Upper lobe of left lung (tissue), 6 donors: Measurements from ENCODE around the gene RPL35A. TPM values are rescaled to one million over a fixed set of nuclear protein-coding genes. Genes with fewer than 3 reads are reported as not detected.
"Not testable (repeated sequence)": the region's sequence is repeated elsewhere in the genome, so short reads cannot be mapped to it uniquely, and the experiment has no call there.

ENCODE experiments used
- ATAC-seq, 2 donors: fragments of 200-7000 bp; cut with Tn5 transposase; one replicate each; pipeline ENCODE4 v1.9.1; 2022; ENCODE audit warnings: mild to moderate bottlenecking in 2 of 2, moderate library complexity in 2 of 2; ENCODE audit not compliant: low FRiP score in 2 of 2
- DNase-seq, 2 donors: peaks; one replicate each; pipeline ENCODE4 v3.0.0-alpha.2; 2019 to 2020
- H3K27ac ChIP-seq, 4 donors: fragments of 200-600 bp; sonication (generic); one replicate each; pipeline ENCODE4 v1.5.1; 2016 to 2019
- H3K27me3 ChIP-seq, 4 donors: fragments of 200-600 bp; sonication (generic); one replicate each; pipeline ENCODE4 v1.5.1; 2017 to 2019
- H3K36me3 ChIP-seq, 4 donors: fragments of 200-600 bp; sonication (generic); one replicate each; pipeline ENCODE4 v1.5.1; 2016 to 2019
- H3K4me1 ChIP-seq, 4 donors: fragments of 200-600 bp; sonication (generic); one replicate each; pipeline ENCODE4 v1.5.1; 2018 to 2019
- H3K4me3 ChIP-seq, 4 donors: fragments of 200-600 bp; sonication (generic); one replicate each; pipeline ENCODE4 v1.5.1; 2017 to 2019; ENCODE audit warnings: mild to moderate bottlenecking in 2 of 4, moderate library complexity in 1 of 4
- H3K9me3 ChIP-seq, 4 donors: fragments of 200-600 bp; sonication (generic); one replicate each; pipeline ENCODE4 v1.5.1; 2018 to 2019
- EP300 ChIP-seq, 4 donors: sonication (generic); formaldehyde crosslinking; IDR thresholded peaks; one replicate each; pipeline ENCODE4 v1.5.1; 2017; ENCODE audit warnings: antibody characterized with exemption in 4 of 4, control low read depth in 2 of 4
- POLR2A ChIP-seq, 4 donors: fragments of 450-650 bp; IDR thresholded peaks; one replicate each; pipeline ENCODE4 v1.5.1; 2016 to 2017; ENCODE audit warnings: antibody characterized with exemption in 4 of 4, mild to moderate bottlenecking in 2 of 4
- POLR2AphosphoS5 ChIP-seq, 2 donors: sonication (generic); formaldehyde crosslinking; IDR thresholded peaks; one replicate each; pipeline ENCODE4 v1.5.1; 2017; ENCODE audit warnings: antibody characterized with exemption in 2 of 2
- WGBS, 2 donors: methylation state at CpG; one replicate each; pipeline ENCODE4 v1.1.5; 2017 to 2018; 5-methylcytosine and 5-hydroxymethylcytosine counted together
- total RNA-seq, 6 donors: library from RNA; depleted of rRNA in 4 of 6; stranded (reverse); fragments of >200 nt in 4 of 6; gene quantifications; one replicate each; pipeline versions ENCODE4 v1.1.0 to v1.2.1, GENCODE V29; 2016 to 2021
- TF ChIP-seq, protein P1 (sequence below), 6 experiments: fragments of 450-650 bp in 4 of 6; fragments of 200-600 bp in 2 of 6; sonication (generic) in 2 of 6; IDR thresholded peaks; one replicate each; pipeline ENCODE4 v1.5.1; 2016 to 2019; ENCODE audit warnings: antibody characterized with exemption in 6 of 6
- donor health status: DM: no; HTN: no; CAD: no; lungs with moderate emphysema.
- donor health status: DM: no; HTN: yes; CAD: no; lungs with severe emphysema.

The RPL35A gene
- total RNA-seq, 6 donors from 2014 or later, result 80.7 to 771 (median 420) TPM

DNA sequence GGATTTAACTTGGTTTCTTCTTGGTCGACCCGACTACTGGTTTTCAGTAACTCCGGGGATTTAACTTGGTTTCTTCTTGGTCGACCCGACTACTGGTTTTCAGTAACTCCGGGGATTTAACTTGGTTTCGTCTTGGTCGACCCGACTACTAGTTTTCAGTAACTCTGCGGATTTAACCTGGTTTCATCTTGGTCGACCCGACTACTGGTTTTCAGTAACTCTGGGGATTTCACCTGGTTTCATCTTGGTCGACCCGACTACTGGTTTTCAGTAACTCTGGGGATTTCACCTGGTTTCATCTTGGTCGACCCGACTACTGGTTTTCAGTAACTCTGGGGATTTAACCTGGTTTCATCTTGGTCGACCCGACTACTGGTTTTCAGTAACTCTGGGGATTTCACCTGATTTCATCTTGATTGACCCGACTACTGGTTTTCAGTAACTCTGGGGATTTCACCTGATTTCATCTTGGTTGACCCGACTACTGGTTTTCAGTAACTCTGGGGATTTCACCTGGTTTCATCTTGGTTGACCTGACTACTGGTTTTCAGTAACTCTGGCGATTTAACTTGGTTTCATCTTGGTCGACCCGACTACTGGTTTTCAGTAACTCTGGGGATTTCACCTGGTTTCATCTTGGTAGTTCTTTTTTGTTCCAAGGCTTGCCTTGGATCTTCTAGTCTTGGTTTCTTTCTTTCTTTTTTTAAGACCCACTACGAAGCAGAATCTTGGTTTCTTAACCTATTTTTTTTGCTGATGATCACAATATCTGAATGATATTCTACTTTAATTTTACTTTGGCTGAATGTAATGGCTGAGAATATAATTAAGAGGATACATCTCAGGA lies 28.3 kb upstream of the RPL35A start:
- not testable (repeated sequence) for H3K4me1 ChIP-seq, H3K27ac ChIP-seq, H3K9me3 ChIP-seq, H3K4me3 ChIP-seq, ATAC-seq, DNase-seq, H3K27me3 ChIP-seq
- WGBS, 2 donors, result 86 to 93% methylated on average over 21 to 24 of the region's 24 CpGs
- peaks cover 0 to 18% (median 0%) of the 10 kb centered on the region in 4 donors for H3K36me3 ChIP-seq

DNA sequence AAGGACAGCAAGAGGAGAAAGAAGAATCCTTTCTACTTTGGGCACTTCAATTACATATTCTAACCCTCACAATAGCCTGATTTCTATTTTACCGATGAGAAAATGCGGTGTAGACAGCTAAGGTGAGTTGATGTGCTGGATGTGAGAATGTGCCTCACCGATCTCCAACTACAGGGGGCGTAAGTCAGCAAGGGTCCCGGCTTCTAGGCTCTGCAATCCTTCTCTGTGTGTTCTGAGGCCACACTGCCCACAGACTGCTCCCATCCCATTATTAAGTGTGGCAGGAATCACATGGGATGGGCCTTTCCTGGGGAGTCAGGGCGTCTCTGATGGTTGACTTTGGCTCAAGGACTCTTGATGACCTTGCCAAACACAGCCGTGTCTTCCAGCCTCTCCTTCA lies 23.6 kb upstream of the RPL35A start:
- Histone ChIP-seq H3K4me1 (no peaks in the 10 kb centered on the region), H3K4me3 (no peak overlapping the region), H3K9me3 (no peaks in the 10 kb centered on the region), H3K27me3 (no peaks in the 10 kb centered on the region), H3K27ac (no peak overlapping the region), H3K36me3 (peaks cover 0 to 29% (median 7%) of the 10 kb centered on the region in 4 donors)
- no peak for ATAC-seq
- 67 to 74% methylated on average over 6 to 7 of the region's 7 CpGs for WGBS, 2 donors
- DNase-seq, result no peak
- TF ChIP-seq, protein P1, sequence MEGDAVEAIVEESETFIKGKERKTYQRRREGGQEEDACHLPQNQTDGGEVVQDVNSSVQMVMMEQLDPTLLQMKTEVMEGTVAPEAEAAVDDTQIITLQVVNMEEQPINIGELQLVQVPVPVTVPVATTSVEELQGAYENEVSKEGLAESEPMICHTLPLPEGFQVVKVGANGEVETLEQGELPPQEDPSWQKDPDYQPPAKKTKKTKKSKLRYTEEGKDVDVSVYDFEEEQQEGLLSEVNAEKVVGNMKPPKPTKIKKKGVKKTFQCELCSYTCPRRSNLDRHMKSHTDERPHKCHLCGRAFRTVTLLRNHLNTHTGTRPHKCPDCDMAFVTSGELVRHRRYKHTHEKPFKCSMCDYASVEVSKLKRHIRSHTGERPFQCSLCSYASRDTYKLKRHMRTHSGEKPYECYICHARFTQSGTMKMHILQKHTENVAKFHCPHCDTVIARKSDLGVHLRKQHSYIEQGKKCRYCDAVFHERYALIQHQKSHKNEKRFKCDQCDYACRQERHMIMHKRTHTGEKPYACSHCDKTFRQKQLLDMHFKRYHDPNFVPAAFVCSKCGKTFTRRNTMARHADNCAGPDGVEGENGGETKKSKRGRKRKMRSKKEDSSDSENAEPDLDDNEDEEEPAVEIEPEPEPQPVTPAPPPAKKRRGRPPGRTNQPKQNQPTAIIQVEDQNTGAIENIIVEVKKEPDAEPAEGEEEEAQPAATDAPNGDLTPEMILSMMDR (IDR thresholded peaks at IDR 0.05), result no peak
- no peak for TF ChIP-seq POLR2A (IDR thresholded peaks at IDR 0.05)
- no peak for TF ChIP-seq POLR2AphosphoS5 (IDR thresholded peaks at IDR 0.05)
- no peak for TF ChIP-seq EP300 (IDR thresholded peaks at IDR 0.05)

DNA sequence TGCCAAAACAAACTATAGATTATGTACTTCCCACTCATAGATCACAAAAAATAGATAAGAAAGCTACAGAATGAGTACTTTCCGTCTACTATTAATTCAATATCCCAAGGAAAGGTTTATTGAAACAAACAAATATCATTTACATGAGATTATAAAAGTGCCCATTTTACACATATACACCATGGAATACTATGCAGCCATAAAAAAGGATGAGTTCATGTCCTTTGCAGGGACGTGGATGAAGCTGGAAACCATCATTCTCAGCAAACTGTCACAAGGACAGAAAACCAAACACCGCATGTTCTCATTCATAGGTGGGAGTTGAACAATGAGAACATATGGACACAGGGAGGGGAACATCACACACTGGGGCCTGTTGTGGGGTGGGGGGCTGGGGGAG lies 22.4 kb upstream of the RPL35A start:
- not testable (repeated sequence) for ATAC-seq, H3K4me1 ChIP-seq, H3K4me3 ChIP-seq, DNase-seq, H3K27me3 ChIP-seq, H3K9me3 ChIP-seq, H3K27ac ChIP-seq
- peaks cover 0 to 29% (median 7%) of the 10 kb centered on the region in 4 donors for H3K36me3 ChIP-seq
- 92 to 97% methylated on average over 3 of the region's 3 CpGs for WGBS, 2 donors

DNA sequence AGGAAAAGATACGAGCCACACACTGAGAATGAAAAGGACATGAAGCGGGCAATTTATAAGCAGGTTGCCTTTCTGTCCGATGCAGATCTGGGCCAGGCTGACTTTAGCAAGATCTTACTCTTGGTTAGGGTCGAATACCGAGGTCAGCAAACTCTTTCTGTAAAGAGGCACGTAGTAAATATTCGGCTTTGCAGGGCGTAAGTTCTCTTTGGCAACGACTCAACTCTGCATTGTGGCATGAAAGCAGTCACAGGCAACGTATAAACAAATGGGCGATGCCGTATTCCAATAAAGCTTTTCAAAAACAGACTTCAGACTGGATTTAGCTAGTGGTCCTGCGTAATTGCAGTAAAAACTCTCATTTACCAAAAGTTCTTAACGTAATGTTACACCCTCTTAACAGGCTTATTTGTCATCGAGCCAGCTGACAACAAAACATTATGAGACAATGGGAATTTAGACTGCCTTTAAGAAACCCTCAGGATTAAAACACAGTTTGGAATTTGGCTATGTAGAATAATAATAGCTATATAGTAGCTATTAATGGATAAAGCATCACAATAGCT lies 13.1 kb upstream of the RPL35A start:
- no peak for TF ChIP-seq POLR2AphosphoS5 (IDR thresholded peaks at IDR 0.05)
- TF ChIP-seq POLR2A (IDR thresholded peaks at IDR 0.05), result no peak
- TF ChIP-seq, protein P1 (IDR thresholded peaks at IDR 0.05), result no peak
- no peak for TF ChIP-seq EP300 (IDR thresholded peaks at IDR 0.05)
- Histone ChIP-seq H3K27me3 (no peaks in the 10 kb centered on the region), H3K4me1 (no peaks in the 10 kb centered on the region), H3K36me3 (peaks cover 0 to 4% (median 0%) of the 10 kb centered on the region in 4 donors), H3K4me3 (no peak overlapping the region), H3K9me3 (no peaks in the 10 kb centered on the region), H3K27ac (no peak overlapping the region)
- 77 to 84% methylated on average over 15 of the region's 15 CpGs for WGBS, 2 donors
- DNase-seq (no peak), ATAC-seq (no peak)

DNA sequence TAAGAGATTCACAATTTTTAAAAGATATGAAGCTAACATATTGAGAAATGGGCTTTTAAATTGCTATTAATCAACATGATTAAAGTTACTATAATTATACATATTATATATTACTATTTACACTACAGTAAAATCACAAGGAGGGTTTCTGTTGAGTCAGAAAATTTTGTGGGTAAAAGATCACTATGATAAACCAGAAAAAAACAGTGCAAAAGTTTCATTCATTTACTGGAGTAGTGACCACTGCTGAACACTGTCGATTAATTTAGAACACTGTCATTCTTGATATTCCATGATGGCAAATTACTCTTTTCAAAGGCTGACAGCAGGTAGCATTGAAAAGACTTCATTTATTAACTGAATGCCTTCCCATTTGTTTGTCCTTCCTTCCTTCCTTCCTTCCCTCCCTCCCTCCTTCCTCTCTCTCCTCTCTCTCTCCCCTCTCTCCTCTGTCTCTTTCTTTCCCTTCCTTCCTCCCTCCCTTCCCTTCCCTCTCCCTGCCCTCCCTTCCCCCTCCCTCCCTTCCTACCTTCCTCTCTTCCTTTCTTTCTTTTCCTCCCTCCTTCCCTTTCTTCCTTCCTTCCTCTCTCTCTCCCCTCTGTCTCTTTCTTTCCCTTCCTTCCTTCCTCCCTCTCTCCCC lies 9.1 kb upstream of the RPL35A start:
- TF ChIP-seq EP300 (IDR thresholded peaks at IDR 0.05) (no peak), POLR2AphosphoS5 (IDR thresholded peaks at IDR 0.05) (no peak), POLR2A (IDR thresholded peaks at IDR 0.05) (no peak)
- TF ChIP-seq, protein P1 (IDR thresholded peaks at IDR 0.05), result no peak
- DNase-seq (no peak), ATAC-seq (no peak)
- WGBS, 2 donors, result 91 to 94% methylated on average over 1 of the region's 1 CpG
- Histone ChIP-seq H3K36me3 (peaks cover 0 to 11% (median 0%) of the 10 kb centered on the region in 4 donors), H3K4me3 (no peak overlapping the region), H3K27me3 (no peaks in the 10 kb centered on the region), H3K4me1 (no peaks in the 10 kb centered on the region), H3K27ac (no peak overlapping the region), H3K9me3 (no peaks in the 10 kb centered on the region)
